OCI-M2 (cell line): ENCODE data around the gene MYL5.
"Not testable (repeated sequence)": the region's sequence is repeated elsewhere in the genome, so short reads cannot be mapped to it uniquely, and the experiment has no call there.

Experiments
- DNase-seq: peaks from one replicate; lab custom pipeline; 2025; ENCODE audit not compliant: unreplicated experiment; lab: John Stamatoyannopoulos, UW

Gene MYL5

GRCh38 chr4:635851-636627 is 38.3 kb upstream of the MYL5 start:
- no peak for DNase-seq

GRCh38 chr4:636628-637159 is 37.6 kb upstream of the MYL5 start:
- no peak for DNase-seq

GRCh38 chr4:637536-638280 is 36.6 kb upstream of the MYL5 start:
- no peak for DNase-seq

- DNase-seq: not testable (repeated sequence)
These were observed 32.0 kb upstream of the MYL5 start for GRCh38 chr4:642366-642765.

- no peak for DNase-seq
These were observed 27.9 kb upstream of the MYL5 start for GRCh38 chr4:646460-646859.

- no peak for DNase-seq
These were observed 26.9 kb upstream of the MYL5 start for GRCh38 chr4:647481-647880.

- DNase-seq: no peak
These were observed 25.6 kb upstream of the MYL5 start for GRCh38 chr4:648579-649292.

GRCh38 chr4:649293-649625 is 25.1 kb upstream of the MYL5 start:
- no peak for DNase-seq

- DNase-seq: no peak
These were observed 24.5 kb upstream of the MYL5 start for GRCh38 chr4:649751-650310.

GRCh38 chr4:650461-650860 is 23.9 kb upstream of the MYL5 start:
- no peak for DNase-seq

- DNase-seq: no peak
These were observed 23.1 kb upstream of the MYL5 start for GRCh38 chr4:650951-651883.

- DNase-seq: no peak
These were observed 22.3 kb upstream of the MYL5 start for GRCh38 chr4:651884-652642.

- DNase-seq: no peak
These were observed 21.1 kb upstream of the MYL5 start for GRCh38 chr4:653080-653821.

GRCh38 chr4:653831-654502 is 20.4 kb upstream of the MYL5 start:
- no peak for DNase-seq

GRCh38 chr4:654503-654845 is 19.9 kb upstream of the MYL5 start:
- no peak for DNase-seq

- DNase-seq: no peak
These were observed 19.4 kb upstream of the MYL5 start for GRCh38 chr4:654871-655463.

GRCh38 chr4:655464-656151 is 18.7 kb upstream of the MYL5 start:
- DNase-seq: no peak
